ENCODE results near the gene DEPDC7. TPM values are rescaled to one million over a fixed set of nuclear protein-coding genes. Genes with fewer than 3 reads are reported as not detected.

The DEPDC7 gene
- total RNA-seq, 1 experiment from 2014 or later, result 7.5 TPM

- no peaks in the 10 kb centered on the region for H3K9me3 ChIP-seq (ENCODE audit: control insufficient read depth, insufficient read depth, low read depth, low read length)
- H3K4me3 ChIP-seq (ENCODE audit: low read depth in 2 of 2, low read length in 2 of 2), result no peak overlapping the region
- BruUV-seq (replicated peaks), result no TSS peak
- TF ChIP-seq CTCF (IDR thresholded peaks at IDR 0.05) (no peak), POLR2AphosphoS5 (IDR thresholded peaks at IDR 0.05; ENCODE audit: low read depth, low read length) (no peak), SIN3A (IDR thresholded peaks at IDR 0.05; ENCODE audit: borderline replicate concordance, insufficient read depth, low read depth, low read length) (no peak), REST (IDR thresholded peaks at IDR 0.05; ENCODE audit: insufficient read depth in 1 of 2, low read depth in 2 of 2, low read length in 1 of 2) (no peak), TCF7L2 (IDR thresholded peaks at IDR 0.05; ENCODE audit: low read depth, low read length) (no peak)
- ChIA-PET POLR2A (no interaction called here), CTCF (no interaction called here)
- intact Hi-C loops (cut with micrococcal nuclease; ENCODE audit: unreplicated experiment), result no loop called here
- DNase-seq (ENCODE audit: low read depth, low spot score) (no peak), ATAC-seq (no peak)
- H3K36me3 ChIP-seq (ENCODE audit: control insufficient read depth, insufficient read depth, low read length), result no peaks in the 10 kb centered on the region
- in situ Hi-C loops (cut with HindIII; ENCODE audit: low pct_unique_long_range_greater_than_20kb, low sequenced_read_pairs), result no loop called here
- H3K27me3 ChIP-seq (ENCODE audit: control insufficient read depth, insufficient read depth, low read length), result no peaks in the 10 kb centered on the region
- no peak overlapping the region for H3K27ac ChIP-seq (ENCODE audit: low read length)
- H3K4me1 ChIP-seq (ENCODE audit: control insufficient read depth, insufficient read depth, low read length), result no peaks in the 10 kb centered on the region
These were observed 15.5 kb upstream of the DEPDC7 start for GRCh38 chr11:33000181-33000580.

GRCh38 chr11:33001281-33001680 is 14.4 kb upstream of the DEPDC7 start:
- no peaks in the 10 kb centered on the region for H3K9me3 ChIP-seq (ENCODE audit: control insufficient read depth, insufficient read depth, low read depth, low read length)
- no peak overlapping the region for H3K27ac ChIP-seq (ENCODE audit: low read length)
- in situ Hi-C loops (cut with HindIII; ENCODE audit: low pct_unique_long_range_greater_than_20kb, low sequenced_read_pairs) (no loop called here), intact Hi-C loops (cut with micrococcal nuclease; ENCODE audit: unreplicated experiment) (no loop called here)
- H3K36me3 ChIP-seq (ENCODE audit: control insufficient read depth, insufficient read depth, low read length), result no peaks in the 10 kb centered on the region
- H3K4me1 ChIP-seq (ENCODE audit: control insufficient read depth, insufficient read depth, low read length), result no peaks in the 10 kb centered on the region
- ChIA-PET CTCF (no interaction called here), POLR2A (no interaction called here)
- DNase-seq (ENCODE audit: low read depth, low spot score) (no peak), ATAC-seq (no peak; the same call in 1 of the 2 replicates)
- H3K4me3 ChIP-seq (ENCODE audit: low read depth in 2 of 2, low read length in 2 of 2), result no peak overlapping the region
- no TSS peak for BruUV-seq (replicated peaks)
- no peak for TF ChIP-seq TCF7L2 (IDR thresholded peaks at IDR 0.05; ENCODE audit: low read depth, low read length)
- TF ChIP-seq CTCF (IDR thresholded peaks at IDR 0.05), result no peak
- TF ChIP-seq POLR2AphosphoS5 (IDR thresholded peaks at IDR 0.05; ENCODE audit: low read depth, low read length), result no peak
- no peak for TF ChIP-seq REST (IDR thresholded peaks at IDR 0.05; ENCODE audit: insufficient read depth in 1 of 2, low read depth in 2 of 2, low read length in 1 of 2)
- no peak for TF ChIP-seq SIN3A (IDR thresholded peaks at IDR 0.05; ENCODE audit: borderline replicate concordance, insufficient read depth, low read depth, low read length)
- no peaks in the 10 kb centered on the region for H3K27me3 ChIP-seq (ENCODE audit: control insufficient read depth, insufficient read depth, low read length)

Measured in Panc1 (cell line).